Stomach (tissue), 4 donors: ENCODE results near the gene TMEM51.

ENCODE experiments used
- CTCF ChIP-seq, 7 experiments: fragments of 450-650 bp in 4 of 7; fragments of 200-600 bp in 3 of 7; sonication (generic) in 3 of 7; IDR thresholded peaks; one replicate each; pipeline ENCODE4 v1.5.1; 2016 to 2019; ENCODE audit warnings: antibody characterized with exemption in 7 of 7, control low read depth in 2 of 7, mild to moderate bottlenecking in 1 of 7
- EP300 ChIP-seq: sonication (generic); formaldehyde crosslinking; IDR thresholded peaks from one replicate; pipeline ENCODE4 v1.6.1; 2017; ENCODE audit warnings: antibody characterized with exemption
- POLR2A ChIP-seq, 4 donors: fragments of 450-650 bp; IDR thresholded peaks; one replicate each; pipeline ENCODE4 v1.6.1; 2016; ENCODE audit warnings: antibody characterized with exemption in 4 of 4, control low read depth in 2 of 4, mild to moderate bottlenecking in 1 of 4, moderate library complexity in 1 of 4
- POLR2AphosphoS5 ChIP-seq, 3 donors: sonication (generic); formaldehyde crosslinking; IDR thresholded peaks; one replicate each; pipeline ENCODE4 v1.6.1; 2016; ENCODE audit warnings: antibody characterized with exemption in 3 of 3

- TF ChIP-seq CTCF (IDR thresholded peaks at IDR 0.05) (no peak), POLR2AphosphoS5 (IDR thresholded peaks at IDR 0.05) (no peak), POLR2A (IDR thresholded peaks at IDR 0.05) (no peak), EP300 (no peak)
Observed at GRCh38 chr1:15125101-15125745, 28.3 kb upstream of the TMEM51 start.
